SK-N-SH treated with all-trans-retinoic acid at 6 μM for 48 hours (cell line): ENCODE measurements around the gene SLCO1C1.

ENCODE experiments used
- ATAC-seq: fragments of 200-7000 bp; cut with Tn5 transposase; 3 replicates; pipeline ENCODE4 v1.9.1; 2020; ENCODE audit warnings: mild to moderate bottlenecking, moderate library complexity
- ARNTL ChIP-seq: fragments of 450-650 bp; formaldehyde crosslinking; IDR thresholded peaks from 2 replicates; pipeline ENCODE4 v1.5.0; 2020; ENCODE audit warnings: low read depth, mild to moderate bottlenecking, moderate library complexity, borderline replicate concordance
- BACH2 ChIP-seq: fragments of 250-450 bp; sonication (Bioruptor Pico); IDR thresholded peaks from 2 replicates; pipeline ENCODE4 v1.9.0; 2021; ENCODE audit warnings: mild to moderate bottlenecking, borderline replicate concordance
- CREB5 ChIP-seq: fragments of 250-450 bp; sonication (Bioruptor Pico); IDR thresholded peaks from 2 replicates; pipeline ENCODE4 v1.5.1; 2020; ENCODE audit warnings: low read depth, mild to moderate bottlenecking, moderate library complexity
- CSDC2 ChIP-seq: fragments of 250-450 bp; sonication (Bioruptor Pico); IDR thresholded peaks from 2 replicates; pipeline ENCODE4 v1.5.0; 2020; ENCODE audit warnings: mild to moderate bottlenecking, moderate library complexity
- CSRNP3 ChIP-seq: fragments of 250-450 bp; sonication (Bioruptor Pico); IDR thresholded peaks from 2 replicates; pipeline ENCODE4 v1.5.1; 2021; ENCODE audit warnings: mild to moderate bottlenecking, moderate library complexity
- ESRRG ChIP-seq: fragments of 250-450 bp; sonication (Bioruptor Pico); IDR thresholded peaks from 2 replicates; pipeline ENCODE4 v1.6.1; 2021; ENCODE audit warnings: mild to moderate bottlenecking
- ISL1 ChIP-seq: fragments of 250-450 bp; sonication (Bioruptor Pico); IDR thresholded peaks from 2 replicates; pipeline ENCODE4 v2.1.2; 2022; ENCODE audit warnings: mild to moderate bottlenecking, moderate library complexity
- OSR1 ChIP-seq: fragments of 250-450 bp; sonication (Bioruptor Pico); IDR thresholded peaks from 2 replicates; pipeline ENCODE4 v1.8.0; 2022; ENCODE audit warnings: moderate library complexity, mild to moderate bottlenecking, inconsistent platforms
- PATZ1 ChIP-seq: fragments of 250-450 bp; sonication (Bioruptor Pico); IDR thresholded peaks from 2 replicates; pipeline ENCODE4 v1.8.0; 2020; ENCODE audit warnings: mild to moderate bottlenecking, moderate library complexity, borderline replicate concordance
- POU6F1 ChIP-seq: fragments of 250-450 bp; sonication (Bioruptor Pico); IDR thresholded peaks from 2 replicates; pipeline ENCODE4 v1.8.0; 2021; ENCODE audit warnings: low read depth, mild to moderate bottlenecking, moderate library complexity, borderline replicate concordance
- PPARA ChIP-seq: fragments of 250-450 bp; sonication (Bioruptor Pico); IDR thresholded peaks from 2 replicates; pipeline ENCODE4 v1.5.0; 2020; ENCODE audit warnings: mild to moderate bottlenecking, borderline replicate concordance
- RARB ChIP-seq: fragments of 250-450 bp; sonication (Bioruptor Pico); IDR thresholded peaks from 2 replicates; pipeline ENCODE4 v1.8.0; 2021; ENCODE audit warnings: mild to moderate bottlenecking, moderate library complexity
- SNAI2 ChIP-seq: fragments of 250-450 bp; sonication (Bioruptor Pico); IDR thresholded peaks from 2 replicates; pipeline ENCODE4 v1.5.0; 2020; ENCODE audit warnings: mild to moderate bottlenecking, moderate library complexity
- TCF4 ChIP-seq: fragments of 250-450 bp; sonication (Bioruptor Pico); IDR thresholded peaks from 2 replicates; pipeline ENCODE4 v1.8.0; 2021; ENCODE audit warnings: mild to moderate bottlenecking, moderate library complexity, borderline replicate concordance
- TOX ChIP-seq: fragments of 250-450 bp; sonication (Bioruptor Pico); IDR thresholded peaks from 2 replicates; pipeline ENCODE4 v1.8.0; 2021; ENCODE audit warnings: mild to moderate bottlenecking, moderate library complexity, borderline replicate concordance
- TSHZ2 ChIP-seq: fragments of 250-450 bp; sonication (Bioruptor Pico); IDR thresholded peaks from 2 replicates; pipeline ENCODE4 v1.5.0; 2020; ENCODE audit warnings: mild to moderate bottlenecking, moderate library complexity
- ZC3H10 ChIP-seq: fragments of 250-450 bp; sonication (Bioruptor Pico); IDR thresholded peaks from 2 replicates; pipeline ENCODE4 v1.5.1; 2021; ENCODE audit warnings: mild to moderate bottlenecking, moderate library complexity
- ZFP3 ChIP-seq: fragments of 250-450 bp; sonication (Bioruptor Pico); IDR thresholded peaks from 2 replicates; pipeline ENCODE4 v1.5.0; 2020; ENCODE audit warnings: mild to moderate bottlenecking, moderate library complexity
- ZFP30 ChIP-seq: fragments of 450-650 bp; formaldehyde crosslinking; IDR thresholded peaks from 2 replicates; pipeline ENCODE4 v1.5.0; 2022; ENCODE audit warnings: mild to moderate bottlenecking, moderate library complexity
- ZNF565 ChIP-seq: fragments of 450-650 bp; formaldehyde crosslinking; conservative IDR thresholded peaks from 2 replicates; pipeline ENCODE4 v1.5.0; 2020; ENCODE audit warnings: low read depth, mild to moderate bottlenecking, moderate library complexity
- ZNF70 ChIP-seq: fragments of 450-650 bp; formaldehyde crosslinking; IDR thresholded peaks from 2 replicates; pipeline ENCODE4 v1.5.0; 2020; ENCODE audit warnings: mild to moderate bottlenecking, moderate library complexity
- ZNF8 ChIP-seq: fragments of 450-650 bp; formaldehyde crosslinking; IDR thresholded peaks from 2 replicates; pipeline ENCODE4 v1.5.0; 2020; ENCODE audit warnings: mild to moderate bottlenecking, moderate library complexity

Gene SLCO1C1

GRCh38 chr12:20656600-20656999 lies 38.5 kb upstream of the SLCO1C1 start:
- TF ChIP-seq ZFP30 (CRISPR knock-in tag), result no peak
- TF ChIP-seq ZNF70, result no peak
- TF ChIP-seq OSR1 (CRISPR knock-in tag), result no peak
- TF ChIP-seq ZC3H10 (CRISPR knock-in tag), result no peak
- TF ChIP-seq ZNF565 (CRISPR knock-in tag), result no peak
- TF ChIP-seq RARB, result no peak
- TF ChIP-seq ESRRG (CRISPR knock-in tag), result no peak
- TF ChIP-seq CREB5 (CRISPR knock-in tag), result no peak
- TF ChIP-seq CSDC2 (CRISPR knock-in tag), result no peak
- no peak for TF ChIP-seq TCF4
- TF ChIP-seq PPARA, result no peak
- no peak for TF ChIP-seq BACH2 (CRISPR knock-in tag)
- TF ChIP-seq TOX (CRISPR knock-in tag), result no peak
- TF ChIP-seq PATZ1 (CRISPR knock-in tag), result no peak
- TF ChIP-seq ISL1 (CRISPR knock-in tag), result no peak
- no peak for ATAC-seq

GRCh38 chr12:20657496-20657895 lies 37.6 kb upstream of the SLCO1C1 start:
- TF ChIP-seq OSR1 (CRISPR knock-in tag), result no peak
- no peak for TF ChIP-seq TOX (CRISPR knock-in tag)
- no peak for TF ChIP-seq POU6F1 (CRISPR knock-in tag)
- TF ChIP-seq ZFP3, result no peak
- TF ChIP-seq ZNF565 (CRISPR knock-in tag), result no peak
- TF ChIP-seq TSHZ2, result no peak
- TF ChIP-seq RARB, result no peak
- TF ChIP-seq CSRNP3 (CRISPR knock-in tag), result no peak
- TF ChIP-seq ARNTL (CRISPR knock-in tag), result no peak
- no peak for TF ChIP-seq PATZ1 (CRISPR knock-in tag)
- no peak for TF ChIP-seq ZNF8
- TF ChIP-seq SNAI2, result no peak
- no peak for TF ChIP-seq ZFP30 (CRISPR knock-in tag)
- TF ChIP-seq ZNF70, result no peak
- TF ChIP-seq CSDC2 (CRISPR knock-in tag), result no peak

More at GRCh38 chr12:20657496-20657895, 37.6 kb upstream of the SLCO1C1 start:
- ATAC-seq, result no peak
